ENCODE measurements around the gene SLC51A. TPM values are rescaled to one million over a fixed set of nuclear protein-coding genes. Genes with fewer than 3 reads are reported as not detected.

SLC51A gene
- total RNA-seq, 1 experiment from 2014 or later = not detected

GRCh38 chr3:196280689-196281440 is 64.5 kb downstream of the SLC51A start:
- ChIA-PET CTCF (no interaction called here), POLR2A (interaction anchor here (0.6 to 1.4 kb wide), 2 partner anchors 37 to 137 kb away, joined by 4 to 6 read pairs; partner anchors contain the start of gene DYNLT2B)
- Histone ChIP-seq H3K4me3 (ENCODE audit: low read depth, low read length) (no peak overlapping the region), H3K27me3 (replicated peaks; ENCODE audit: control insufficient read depth, insufficient read depth, low read length) (no peaks in the 10 kb centered on the region), H3K4me1 (peaks cover 66% of the 10 kb centered on the region), H3K9me3 (no peaks in the 10 kb centered on the region), H3K36me3 (ENCODE audit: control insufficient read depth, insufficient read depth, low read length) (no peaks in the 10 kb centered on the region)
- H3K4me3 Mint-ChIP-seq (ENCODE audit: unreplicated experiment) = no peak overlapping the region
- TF ChIP-seq, protein P1, sequence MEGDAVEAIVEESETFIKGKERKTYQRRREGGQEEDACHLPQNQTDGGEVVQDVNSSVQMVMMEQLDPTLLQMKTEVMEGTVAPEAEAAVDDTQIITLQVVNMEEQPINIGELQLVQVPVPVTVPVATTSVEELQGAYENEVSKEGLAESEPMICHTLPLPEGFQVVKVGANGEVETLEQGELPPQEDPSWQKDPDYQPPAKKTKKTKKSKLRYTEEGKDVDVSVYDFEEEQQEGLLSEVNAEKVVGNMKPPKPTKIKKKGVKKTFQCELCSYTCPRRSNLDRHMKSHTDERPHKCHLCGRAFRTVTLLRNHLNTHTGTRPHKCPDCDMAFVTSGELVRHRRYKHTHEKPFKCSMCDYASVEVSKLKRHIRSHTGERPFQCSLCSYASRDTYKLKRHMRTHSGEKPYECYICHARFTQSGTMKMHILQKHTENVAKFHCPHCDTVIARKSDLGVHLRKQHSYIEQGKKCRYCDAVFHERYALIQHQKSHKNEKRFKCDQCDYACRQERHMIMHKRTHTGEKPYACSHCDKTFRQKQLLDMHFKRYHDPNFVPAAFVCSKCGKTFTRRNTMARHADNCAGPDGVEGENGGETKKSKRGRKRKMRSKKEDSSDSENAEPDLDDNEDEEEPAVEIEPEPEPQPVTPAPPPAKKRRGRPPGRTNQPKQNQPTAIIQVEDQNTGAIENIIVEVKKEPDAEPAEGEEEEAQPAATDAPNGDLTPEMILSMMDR (IDR thresholded peaks at IDR 0.05; ENCODE audit: insufficient read depth in 1 of 2, low read depth in 1 of 2, low read length in 1 of 2, severe bottlenecking in 1 of 2, unreplicated experiment in 1 of 2) = no peak
- H3K9me3 Mint-ChIP-seq (ENCODE audit: unreplicated experiment) = no peaks in the 10 kb centered on the region
- no TSS peak for BruUV-seq (replicated peaks)
- H3K27ac Mint-ChIP-seq (ENCODE audit: unreplicated experiment) = peak overlapping the region; percentile 14
- no peak for DNase-seq
- peaks cover 7% of the 10 kb centered on the region for H3K36me3 Mint-ChIP-seq (ENCODE audit: insufficient read depth, unreplicated experiment)
- peaks cover 19% of the 10 kb centered on the region for H3K4me1 Mint-ChIP-seq (ENCODE audit: low read depth, unreplicated experiment)
- H3K27me3 Mint-ChIP-seq (ENCODE audit: insufficient read depth, unreplicated experiment) = no peaks in the 10 kb centered on the region
- intact Hi-C loops (cut with micrococcal nuclease; ENCODE audit: unreplicated experiment) = no loop called here

- Mint-ChIP-seq H3K4me1 (ENCODE audit: low read depth, unreplicated experiment) (peaks cover 23% of the 10 kb centered on the region), H3K27me3 (ENCODE audit: insufficient read depth, unreplicated experiment) (no peaks in the 10 kb centered on the region), H3K27ac (ENCODE audit: unreplicated experiment) (no peak overlapping the region), H3K9me3 (ENCODE audit: unreplicated experiment) (no peaks in the 10 kb centered on the region), H3K4me3 (ENCODE audit: unreplicated experiment) (no peak overlapping the region), H3K36me3 (ENCODE audit: insufficient read depth, unreplicated experiment) (peaks cover 13% of the 10 kb centered on the region)
- CTCF ChIA-PET = no interaction called here
- POLR2A ChIA-PET = interaction anchor here (1.4 kb wide), 1 partner anchor 36 kb away, joined by 4 read pairs; the partner anchor contains the start of gene DYNLT2B
- intact Hi-C loops (cut with micrococcal nuclease; ENCODE audit: unreplicated experiment) = no loop called here
- Histone ChIP-seq H3K36me3 (ENCODE audit: control insufficient read depth, insufficient read depth, low read length) (no peaks in the 10 kb centered on the region), H3K27me3 (replicated peaks; ENCODE audit: control insufficient read depth, insufficient read depth, low read length) (no peaks in the 10 kb centered on the region), H3K9me3 (no peaks in the 10 kb centered on the region), H3K4me1 (peaks cover 66% of the 10 kb centered on the region), H3K4me3 (ENCODE audit: low read depth, low read length) (no peak overlapping the region)
- no TSS peak for BruUV-seq (replicated peaks)
- no peak for DNase-seq
- TF ChIP-seq, protein P1 (IDR thresholded peaks at IDR 0.05; ENCODE audit: insufficient read depth in 1 of 2, low read depth in 1 of 2, low read length in 1 of 2, severe bottlenecking in 1 of 2, unreplicated experiment in 1 of 2) = no peak
These were observed 65.6 kb downstream of the SLC51A start for GRCh38 chr3:196281962-196282361.

Other genes starting within 250 kb of the SLC51A start
- gene TFRC, start 134.4 kb upstream of the SLC51A start, total RNA-seq (2022) = 267 and 293 TPM in 2 replicates
- gene ZDHHC19, start 5.1 kb upstream of the SLC51A start, total RNA-seq (2022) = not detected in 2 replicates
- 52.2 and 54.6 TPM in 2 replicates for gene PCYT1A, start 71.2 kb downstream of the SLC51A start, total RNA-seq (2022)
- 10.8 and 12.1 TPM in 2 replicates for gene DYNLT2B, start 101.7 kb downstream of the SLC51A start, total RNA-seq (2022)
- not detected in 2 replicates for gene TM4SF19, start 121.9 kb downstream of the SLC51A start, total RNA-seq (2022)
- 59.9 and 62.7 TPM in 2 replicates for gene UBXN7, start 215.9 kb downstream of the SLC51A start, total RNA-seq (2022)